Measurements from ENCODE around the gene DSG4. TPM values are rescaled to one million over a fixed set of nuclear protein-coding genes. Genes with fewer than 3 reads are reported as not detected.

Gene DSG4
- total RNA-seq, 1 donor from 2014 or later: not detected

- no peaks in the 10 kb centered on the region for H3K4me1 Mint-ChIP-seq (ENCODE audit: unreplicated experiment)
- TF ChIP-seq, protein P1, sequence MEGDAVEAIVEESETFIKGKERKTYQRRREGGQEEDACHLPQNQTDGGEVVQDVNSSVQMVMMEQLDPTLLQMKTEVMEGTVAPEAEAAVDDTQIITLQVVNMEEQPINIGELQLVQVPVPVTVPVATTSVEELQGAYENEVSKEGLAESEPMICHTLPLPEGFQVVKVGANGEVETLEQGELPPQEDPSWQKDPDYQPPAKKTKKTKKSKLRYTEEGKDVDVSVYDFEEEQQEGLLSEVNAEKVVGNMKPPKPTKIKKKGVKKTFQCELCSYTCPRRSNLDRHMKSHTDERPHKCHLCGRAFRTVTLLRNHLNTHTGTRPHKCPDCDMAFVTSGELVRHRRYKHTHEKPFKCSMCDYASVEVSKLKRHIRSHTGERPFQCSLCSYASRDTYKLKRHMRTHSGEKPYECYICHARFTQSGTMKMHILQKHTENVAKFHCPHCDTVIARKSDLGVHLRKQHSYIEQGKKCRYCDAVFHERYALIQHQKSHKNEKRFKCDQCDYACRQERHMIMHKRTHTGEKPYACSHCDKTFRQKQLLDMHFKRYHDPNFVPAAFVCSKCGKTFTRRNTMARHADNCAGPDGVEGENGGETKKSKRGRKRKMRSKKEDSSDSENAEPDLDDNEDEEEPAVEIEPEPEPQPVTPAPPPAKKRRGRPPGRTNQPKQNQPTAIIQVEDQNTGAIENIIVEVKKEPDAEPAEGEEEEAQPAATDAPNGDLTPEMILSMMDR (IDR thresholded peaks at IDR 0.05): no peak
- DNase-seq (ENCODE audit: extremely low spot score, unreplicated experiment): no peak
- H3K27ac Mint-ChIP-seq (ENCODE audit: unreplicated experiment): no peak overlapping the region
- H3K9me3 Mint-ChIP-seq (ENCODE audit: unreplicated experiment): no peaks in the 10 kb centered on the region
- H3K36me3 Mint-ChIP-seq (ENCODE audit: unreplicated experiment): no peaks in the 10 kb centered on the region
- H3K27me3 Mint-ChIP-seq (ENCODE audit: unreplicated experiment): peaks cover 44% of the 10 kb centered on the region
- H3K4me3 Mint-ChIP-seq (ENCODE audit: unreplicated experiment): no peak overlapping the region
Observed at GRCh38 chr18:31398191-31398590, 21.6 kb downstream of the DSG4 start.

DNA sequence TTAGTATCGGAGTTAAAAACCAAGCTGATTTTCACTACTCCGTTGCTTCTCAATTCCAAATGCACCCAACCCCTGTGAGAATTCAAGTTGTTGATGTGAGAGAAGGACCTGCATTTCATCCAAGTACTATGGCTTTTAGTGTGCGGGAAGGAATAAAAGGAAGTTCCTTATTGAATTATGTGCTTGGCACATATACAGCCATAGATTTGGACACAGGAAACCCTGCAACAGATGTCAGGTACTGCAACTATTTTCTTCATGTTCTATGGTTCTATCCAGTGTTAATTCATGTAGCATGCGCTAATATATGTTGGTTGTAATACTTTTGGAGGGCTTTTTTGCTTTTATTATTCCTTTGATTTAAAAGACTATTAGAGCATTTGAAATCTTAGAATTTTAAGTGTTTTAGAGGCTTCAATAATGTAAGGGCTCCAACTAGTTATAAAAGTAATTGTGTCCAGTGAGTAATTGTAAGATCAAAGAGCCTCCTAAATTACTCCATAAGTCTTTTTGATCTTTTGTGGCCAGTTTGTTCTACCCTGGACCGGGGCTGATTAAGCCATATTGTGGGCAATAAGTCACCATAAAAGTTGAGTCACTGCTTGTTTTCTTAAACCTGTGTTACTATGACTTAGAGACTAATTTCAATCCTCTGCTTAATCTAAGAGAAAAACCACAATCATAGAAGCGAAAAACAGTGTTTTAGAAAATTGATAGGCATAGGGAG, 22.9 kb downstream of the DSG4 start:
- H3K4me1 Mint-ChIP-seq (ENCODE audit: unreplicated experiment): no peaks in the 10 kb centered on the region
- no peaks in the 10 kb centered on the region for H3K36me3 Mint-ChIP-seq (ENCODE audit: unreplicated experiment)
- no peak overlapping the region for H3K27ac Mint-ChIP-seq (ENCODE audit: unreplicated experiment)
- TF ChIP-seq, protein P1 (IDR thresholded peaks at IDR 0.05): no peak
- DNase-seq (ENCODE audit: extremely low spot score, unreplicated experiment): no peak
- peaks cover 47% of the 10 kb centered on the region for H3K27me3 Mint-ChIP-seq (ENCODE audit: unreplicated experiment)
- no peak overlapping the region for H3K4me3 Mint-ChIP-seq (ENCODE audit: unreplicated experiment)
- H3K9me3 Mint-ChIP-seq (ENCODE audit: unreplicated experiment): no peaks in the 10 kb centered on the region

- no peak overlapping the region for H3K4me3 Mint-ChIP-seq (ENCODE audit: unreplicated experiment)
- H3K9me3 Mint-ChIP-seq (ENCODE audit: unreplicated experiment): no peaks in the 10 kb centered on the region
- H3K4me1 Mint-ChIP-seq (ENCODE audit: unreplicated experiment): no peaks in the 10 kb centered on the region
- no peak overlapping the region for H3K27ac Mint-ChIP-seq (ENCODE audit: unreplicated experiment)
- TF ChIP-seq, protein P1 (IDR thresholded peaks at IDR 0.05): no peak
- H3K36me3 Mint-ChIP-seq (ENCODE audit: unreplicated experiment): no peaks in the 10 kb centered on the region
- DNase-seq (ENCODE audit: extremely low spot score, unreplicated experiment): no peak
- peaks cover 52% of the 10 kb centered on the region for H3K27me3 Mint-ChIP-seq (ENCODE audit: unreplicated experiment)
Observed at GRCh38 chr18:31401156-31402025, 24.8 kb downstream of the DSG4 start.

GRCh38 chr18:31402026-31402373, 25.4 kb downstream of the DSG4 start:
- DNase-seq (ENCODE audit: extremely low spot score, unreplicated experiment): no peak
- TF ChIP-seq, protein P1 (IDR thresholded peaks at IDR 0.05): no peak
- Mint-ChIP-seq H3K36me3 (ENCODE audit: unreplicated experiment) (no peaks in the 10 kb centered on the region), H3K27ac (ENCODE audit: unreplicated experiment) (no peak overlapping the region), H3K4me1 (ENCODE audit: unreplicated experiment) (no peaks in the 10 kb centered on the region), H3K4me3 (ENCODE audit: unreplicated experiment) (no peak overlapping the region), H3K9me3 (ENCODE audit: unreplicated experiment) (no peaks in the 10 kb centered on the region), H3K27me3 (ENCODE audit: unreplicated experiment) (peaks cover 52% of the 10 kb centered on the region)

- TF ChIP-seq, protein P1 (IDR thresholded peaks at IDR 0.05): no peak
- DNase-seq (ENCODE audit: extremely low spot score, unreplicated experiment): no peak
- no peaks in the 10 kb centered on the region for H3K36me3 Mint-ChIP-seq (ENCODE audit: unreplicated experiment)
- peaks cover 47% of the 10 kb centered on the region for H3K27me3 Mint-ChIP-seq (ENCODE audit: unreplicated experiment)
- H3K9me3 Mint-ChIP-seq (ENCODE audit: unreplicated experiment): no peaks in the 10 kb centered on the region
- no peak overlapping the region for H3K4me3 Mint-ChIP-seq (ENCODE audit: unreplicated experiment)
- H3K27ac Mint-ChIP-seq (ENCODE audit: unreplicated experiment): no peak overlapping the region
- H3K4me1 Mint-ChIP-seq (ENCODE audit: unreplicated experiment): no peaks in the 10 kb centered on the region
Observed at GRCh38 chr18:31403409-31403808, 26.8 kb downstream of the DSG4 start.

Measured in osteocyte (in vitro differentiated cells).